Caco-2 (cell line): ENCODE results near the gene RAB15. TPM values are rescaled to one million over a fixed set of nuclear protein-coding genes. Genes with fewer than 3 reads are reported as not detected.

Experiments used
- BruUV-seq: library from RNA; stranded (reverse); fragments of 400-500 nt; replicated peaks from 2 replicates; lab custom pipeline; 2021; lab: Mats Ljungman, UMichigan
- CTCF ChIA-PET: fragments of 300-600 bp; sonication (Branson Sonifier 250); formaldehyde crosslinking; loops from one replicate; lab custom pipeline; 2022; ENCODE audit warnings: antibody characterized with exemption; lab: Charles Lee
- POLR2A ChIA-PET: fragments of 300-600 bp; sonication (Branson Sonifier 250); formaldehyde crosslinking; loops from one replicate; lab custom pipeline; 2022; ENCODE audit warnings: antibody characterized with exemption; lab: Charles Lee
- DNase-seq, 2 experiments: peaks; one replicate each; pipeline versions ENCODE4 v3.0.0 to v3.0.0-alpha.2; 2020 to 2022
- H3K27me3 ChIP-seq: replicated peaks from 2 replicates; pipeline ENCODE4 v1.6.0; 2011; ENCODE audit warnings: low read length; ENCODE audit not compliant: control insufficient read depth, insufficient read depth
- H3K36me3 ChIP-seq: 2 replicates; pipeline ENCODE4 v1.5.1; 2011; ENCODE audit warnings: low read length; ENCODE audit not compliant: control insufficient read depth, insufficient read depth
- H3K4me1 ChIP-seq: fragments of 250-450 bp; sonication (Bioruptor Pico); 2 replicates; pipeline ENCODE4 v1.5.1; 2020; ENCODE audit warnings: mild to moderate bottlenecking
- H3K4me3 ChIP-seq: 2 replicates; pipeline ENCODE4 v1.5.1; 2011; ENCODE audit warnings: low read depth, mild to moderate bottlenecking, control low read depth, low read length
- H3K9me3 ChIP-seq: fragments of 250-450 bp; sonication (Bioruptor Pico); 2 replicates; pipeline ENCODE4 v1.5.1; 2020; ENCODE audit warnings: mild to moderate bottlenecking, moderate library complexity
- H3K27ac Mint-ChIP-seq: one replicate; pipeline ENCODE4 v1.8.0; 2022; ENCODE audit warnings: mixed read lengths; ENCODE audit not compliant: unreplicated experiment
- H3K27me3 Mint-ChIP-seq: one replicate; pipeline ENCODE4 v1.8.0; 2022; ENCODE audit warnings: mixed read lengths; ENCODE audit not compliant: insufficient read depth, unreplicated experiment
- H3K36me3 Mint-ChIP-seq: one replicate; pipeline ENCODE4 v1.8.0; 2022; ENCODE audit warnings: mild to moderate bottlenecking, mixed read lengths; ENCODE audit not compliant: insufficient read depth, unreplicated experiment
- H3K4me1 Mint-ChIP-seq: one replicate; pipeline ENCODE4 v1.8.0; 2022; ENCODE audit warnings: low read depth, mixed read lengths; ENCODE audit not compliant: unreplicated experiment
- H3K4me3 Mint-ChIP-seq: one replicate; pipeline ENCODE4 v1.8.0; 2022; ENCODE audit warnings: mild to moderate bottlenecking, moderate library complexity, mixed read lengths; ENCODE audit not compliant: unreplicated experiment
- H3K9me3 Mint-ChIP-seq: one replicate; pipeline ENCODE4 v1.8.0; 2022; ENCODE audit warnings: mixed read lengths; ENCODE audit not compliant: unreplicated experiment
- intact Hi-C: fragments of 100-400 bp; cut with micrococcal nuclease; formaldehyde crosslinking; loops from one replicate; pipeline ENCODE4 v1.10.0; 2022; ENCODE audit not compliant: unreplicated experiment
- total RNA-seq: library from RNA; stranded (reverse); gene quantifications from 2 replicates; pipeline ENCODE4 v1.2.3, GENCODE V29; 2022
- TF ChIP-seq, protein P1 (sequence below), 2 experiments: fragments of 200-600 bp in 1 of 2; IDR thresholded peaks; 1 replicate in 1 of 2; 2 replicates in 1 of 2; pipeline versions ENCODE4 v1.5.1 to v1.8.0; 2011 to 2022; ENCODE audit warnings: antibody characterized with exemption in 1 of 2, control low read depth in 1 of 2, inconsistent platforms in 1 of 2, low read depth in 1 of 2, low read length in 1 of 2, mild to moderate bottlenecking in 1 of 2, moderate library complexity in 1 of 2; ENCODE audit not compliant: insufficient read depth in 1 of 2, severe bottlenecking in 1 of 2, unreplicated experiment in 1 of 2

The RAB15 gene
- total RNA-seq, 1 experiment from 2014 or later, result 92.5 TPM

DNA sequence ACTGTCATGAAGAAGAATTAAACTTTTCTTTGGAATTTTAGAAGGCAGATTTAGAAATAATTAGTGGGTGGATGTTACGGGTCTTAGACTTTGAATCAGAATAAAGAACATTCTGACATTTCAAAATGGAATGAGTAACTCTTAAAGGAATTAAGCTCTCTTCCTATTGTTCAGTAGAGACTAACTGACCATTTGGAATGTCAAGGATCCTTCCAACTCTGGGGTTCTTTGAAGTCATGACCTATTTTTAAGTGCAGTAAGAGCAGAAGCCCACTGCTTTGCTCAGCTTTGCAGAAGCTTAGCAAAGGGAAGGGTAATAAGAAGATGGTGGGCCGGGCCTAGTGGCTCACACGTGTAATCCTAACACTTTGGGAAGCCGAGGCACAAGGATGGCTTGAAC lies 53.9 kb downstream of the RAB15 start:
- Histone ChIP-seq H3K4me3 (no peak overlapping the region), H3K36me3 (no peaks in the 10 kb centered on the region), H3K4me1 (peaks cover 7% of the 10 kb centered on the region), H3K9me3 (no peaks in the 10 kb centered on the region), H3K27me3 (no peaks in the 10 kb centered on the region)
- Mint-ChIP-seq H3K27me3 (no peaks in the 10 kb centered on the region), H3K9me3 (no peaks in the 10 kb centered on the region), H3K4me1 (peaks cover 24% of the 10 kb centered on the region), H3K27ac (no peak overlapping the region), H3K36me3 (peaks cover 17% of the 10 kb centered on the region), H3K4me3 (no peak overlapping the region)
- DNase-seq, result no peak
- BruUV-seq, result no TSS peak
- intact Hi-C loops, result no loop called here
- ChIA-PET CTCF (no interaction called here), POLR2A (no interaction called here)
- TF ChIP-seq, protein P1, sequence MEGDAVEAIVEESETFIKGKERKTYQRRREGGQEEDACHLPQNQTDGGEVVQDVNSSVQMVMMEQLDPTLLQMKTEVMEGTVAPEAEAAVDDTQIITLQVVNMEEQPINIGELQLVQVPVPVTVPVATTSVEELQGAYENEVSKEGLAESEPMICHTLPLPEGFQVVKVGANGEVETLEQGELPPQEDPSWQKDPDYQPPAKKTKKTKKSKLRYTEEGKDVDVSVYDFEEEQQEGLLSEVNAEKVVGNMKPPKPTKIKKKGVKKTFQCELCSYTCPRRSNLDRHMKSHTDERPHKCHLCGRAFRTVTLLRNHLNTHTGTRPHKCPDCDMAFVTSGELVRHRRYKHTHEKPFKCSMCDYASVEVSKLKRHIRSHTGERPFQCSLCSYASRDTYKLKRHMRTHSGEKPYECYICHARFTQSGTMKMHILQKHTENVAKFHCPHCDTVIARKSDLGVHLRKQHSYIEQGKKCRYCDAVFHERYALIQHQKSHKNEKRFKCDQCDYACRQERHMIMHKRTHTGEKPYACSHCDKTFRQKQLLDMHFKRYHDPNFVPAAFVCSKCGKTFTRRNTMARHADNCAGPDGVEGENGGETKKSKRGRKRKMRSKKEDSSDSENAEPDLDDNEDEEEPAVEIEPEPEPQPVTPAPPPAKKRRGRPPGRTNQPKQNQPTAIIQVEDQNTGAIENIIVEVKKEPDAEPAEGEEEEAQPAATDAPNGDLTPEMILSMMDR (IDR thresholded peaks at IDR 0.05; ENCODE audit: insufficient read depth in 1 of 2, low read depth in 1 of 2, low read length in 1 of 2, severe bottlenecking in 1 of 2, unreplicated experiment in 1 of 2), result no peak

DNA sequence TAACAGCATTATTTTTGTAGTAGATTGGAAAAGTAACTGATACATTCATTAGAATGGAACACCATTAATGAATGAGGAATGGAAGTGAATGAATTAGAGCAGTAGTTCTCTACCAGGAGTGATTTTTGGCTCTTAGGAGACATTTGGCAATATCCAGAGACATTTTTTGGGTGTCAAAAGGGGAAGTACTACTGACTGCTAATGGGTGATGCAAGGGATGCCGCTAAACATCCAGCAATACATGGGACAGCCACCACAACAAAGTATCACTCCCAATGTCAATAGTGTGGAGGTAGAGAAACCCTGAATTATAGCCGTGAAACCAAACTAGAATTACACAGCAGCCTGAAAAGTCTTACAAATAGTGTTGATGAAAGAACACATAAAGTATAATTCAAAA lies 56.3 kb downstream of the RAB15 start:
- POLR2A ChIA-PET, result no interaction called here
- Histone ChIP-seq H3K4me1 (peaks cover 7% of the 10 kb centered on the region), H3K27me3 (no peaks in the 10 kb centered on the region), H3K4me3 (no peak overlapping the region), H3K36me3 (no peaks in the 10 kb centered on the region), H3K9me3 (no peaks in the 10 kb centered on the region)
- DNase-seq, result no peak
- Mint-ChIP-seq H3K27ac (peak overlapping the region; percentile 91), H3K9me3 (no peaks in the 10 kb centered on the region), H3K27me3 (no peaks in the 10 kb centered on the region), H3K4me3 (peak overlapping the region; percentile 81), H3K4me1 (peaks cover 24% of the 10 kb centered on the region), H3K36me3 (peaks cover 17% of the 10 kb centered on the region)
- BruUV-seq, result no TSS peak
- CTCF ChIA-PET, result no interaction called here
- intact Hi-C loops, result loop anchor here (2.0 kb wide), 1 partner anchor 71 kb away; the partner anchor contains the start of gene FNTB
- TF ChIP-seq, protein P1 (IDR thresholded peaks at IDR 0.05; ENCODE audit: insufficient read depth in 1 of 2, low read depth in 1 of 2, low read length in 1 of 2, severe bottlenecking in 1 of 2, unreplicated experiment in 1 of 2), result no peak

DNA sequence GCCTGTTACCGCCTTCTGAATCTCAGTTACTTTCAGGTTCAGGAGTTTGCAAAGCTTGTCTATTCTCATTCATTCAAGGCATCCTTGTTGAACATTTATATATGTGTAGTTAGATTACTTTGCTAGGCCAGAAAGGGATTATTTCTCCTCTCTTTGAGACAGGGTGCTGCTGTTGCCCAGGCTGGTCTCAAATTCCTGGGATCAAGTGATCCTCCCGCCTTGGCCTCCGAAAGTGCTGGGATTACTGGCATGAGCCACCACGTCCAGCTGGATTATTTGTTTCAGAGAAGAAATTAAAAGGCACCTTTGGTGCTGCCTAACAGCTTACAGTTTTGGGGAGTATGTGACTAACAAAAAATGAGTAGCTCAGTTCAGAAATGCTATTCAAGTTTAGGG lies 57.1 kb downstream of the RAB15 start:
- Mint-ChIP-seq H3K4me3 (peak overlapping the region; percentile 81), H3K27me3 (no peaks in the 10 kb centered on the region), H3K27ac (peak overlapping the region; percentile 91), H3K36me3 (peaks cover 17% of the 10 kb centered on the region), H3K4me1 (peaks cover 18% of the 10 kb centered on the region), H3K9me3 (no peaks in the 10 kb centered on the region)
- CTCF ChIA-PET, result interaction anchor here (0.6 kb wide), 1 partner anchor 122 kb away, joined by 3 read pairs; no protein-coding TSS in a partner anchor
- Histone ChIP-seq H3K36me3 (no peaks in the 10 kb centered on the region), H3K4me3 (peak overlapping the region; percentile 98), H3K4me1 (peaks cover 7% of the 10 kb centered on the region), H3K27me3 (no peaks in the 10 kb centered on the region), H3K9me3 (no peaks in the 10 kb centered on the region)
- TF ChIP-seq, protein P1 (IDR thresholded peaks at IDR 0.05; ENCODE audit: insufficient read depth in 1 of 2, low read depth in 1 of 2, low read length in 1 of 2, severe bottlenecking in 1 of 2, unreplicated experiment in 1 of 2), result no peak
- POLR2A ChIA-PET, result interaction anchor here (0.5 to 0.9 kb wide), 4 partner anchors 8 to 522 kb away, joined by 3 to 6 read pairs (median 4); no protein-coding TSS in a partner anchor
- intact Hi-C loops, result loop anchor here (2.0 kb wide), 1 partner anchor 72 kb away; the partner anchor contains the start of gene FNTB
- DNase-seq, result no peak
- TSS peak; percentile 61 for BruUV-seq
